Adrenal gland (tissue), 12 donors: ENCODE data around the gene AXIN1. TPM values are rescaled to one million over a fixed set of nuclear protein-coding genes. Genes with fewer than 3 reads are reported as not detected.
"Not testable (repeated sequence)": the region's sequence is repeated elsewhere in the genome, so short reads cannot be mapped to it uniquely, and the experiment has no call there.

Experiments
- DNase-seq, 7 donors: peaks; one replicate each; pipeline ENCODE4 v3.0.0-alpha.2; 2019 to 2020
- H3K27ac ChIP-seq, 5 donors: fragments of 200-600 bp; sonication (generic) in 4 of 5; 1 replicate in 3 of 5; 2 replicates in 2 of 5; pipeline versions ENCODE4 v1.5.1 to v1.8.0; 2016 to 2020; ENCODE audit warnings: mild to moderate bottlenecking in 1 of 5
- H3K27me3 ChIP-seq: fragments of 200-600 bp; 2 replicates; pipeline ENCODE4 v1.8.0; 2021
- H3K36me3 ChIP-seq, 2 donors: fragments of 200-600 bp; replicated peaks in 1 of 2; 1 replicate in 1 of 2; 2 replicates in 1 of 2; pipeline versions ENCODE4 v1.5.1 to v1.8.0; 2018 to 2022
- H3K4me1 ChIP-seq, 2 donors: fragments of 200-600 bp; replicated peaks in 1 of 2; 1 replicate in 1 of 2; 2 replicates in 1 of 2; pipeline versions ENCODE4 v1.5.1 to v1.8.0; 2018 to 2021
- H3K4me3 ChIP-seq, 4 donors: fragments of 200-600 bp; sonication (generic) in 3 of 4; one replicate each; pipeline ENCODE4 v1.5.1; 2016 to 2018
- H3K9me3 ChIP-seq, 3 donors: fragments of 200-600 bp; sonication (generic) in 1 of 3; replicated peaks in 1 of 3; 1 replicate in 2 of 3; 2 replicates in 1 of 3; pipeline versions ENCODE4 v1.5.1 to v1.8.0; 2016 to 2021
- POLR2A ChIP-seq, 2 donors: fragments of 450-650 bp; IDR thresholded peaks; one replicate each; pipeline ENCODE4 v1.6.1; 2017; ENCODE audit warnings: antibody characterized with exemption in 2 of 2, mild to moderate bottlenecking in 2 of 2, moderate library complexity in 1 of 2
- WGBS, 4 donors: extraction: QIAGEN DNeasy Blood & Tissue Kit in 2 of 4; methylation state at CpG; one replicate each; pipeline versions ENCODE4 v1.1.5 to v1.1.7; 2013 to 2017; 5-methylcytosine and 5-hydroxymethylcytosine counted together
- intact Hi-C, 2 donors: fragments of 100-400 bp; cut with DNase I; formaldehyde crosslinking; loops; one replicate each; pipeline versions ENCODE4 v1.14.1 to v1.15.0; 2022 to 2023
- polyA plus RNA-seq, 3 donors: library from polyadenylated mRNA; stranded (reverse); fragments of 200-250 nt in 2 of 3; fragments of 350-450 nt in 1 of 3; fragmentation: Illumina TruSeq in 1 of 3; extraction: RNeasy Lipid Tissue Mini Kit (QIAGEN cat#74804) in 1 of 3; gene quantifications; one replicate each; pipeline ENCODE4 v1.2.3, GENCODE V29; 2013 to 2014
- total RNA-seq, 9 donors: library from RNA; depleted of rRNA in 4 of 9; stranded (reverse); fragments of >200 nt in 4 of 9; fragments of 120-200 nt in 1 of 9; fragmentation: NEBNext Ultra II Directional in 1 of 9; extraction: Animal tissue kit (Norgen Biotek cat#: 25700) in 1 of 9; gene quantifications; one replicate each; pipeline versions ENCODE4 v1.1.0 to v1.2.4, GENCODE V29; 2013 to 2023
- TF ChIP-seq, protein P1 (sequence below), 6 experiments: fragments of 450-650 bp in 4 of 6; fragments of 200-600 bp in 2 of 6; sonication (generic) in 1 of 6; IDR thresholded peaks; 1 replicate in 5 of 6; 2 replicates in 1 of 6; pipeline versions ENCODE4 v1.5.1 to v1.8.0; 2016 to 2021; ENCODE audit warnings: antibody characterized with exemption in 6 of 6, mild to moderate bottlenecking in 2 of 6, moderate library complexity in 1 of 6
- donor health status: healthy with polysubstance abuse.
- donor health status: Bipolar disorder and iron deficiency.
- donor health status: DM: yes; HTN: yes; CAD: no.
- donor health status: DM: no; HTN: no; CAD: no.
- donor health status: DM: no; HTN: no; CAD: no.
- donor health status: DM: yes; HTN: yes; CAD: no.

The AXIN1 gene
- total and polyA plus RNA-seq, 12 donors: 5.6 to 22.4 (median 16.2) TPM

DNA sequence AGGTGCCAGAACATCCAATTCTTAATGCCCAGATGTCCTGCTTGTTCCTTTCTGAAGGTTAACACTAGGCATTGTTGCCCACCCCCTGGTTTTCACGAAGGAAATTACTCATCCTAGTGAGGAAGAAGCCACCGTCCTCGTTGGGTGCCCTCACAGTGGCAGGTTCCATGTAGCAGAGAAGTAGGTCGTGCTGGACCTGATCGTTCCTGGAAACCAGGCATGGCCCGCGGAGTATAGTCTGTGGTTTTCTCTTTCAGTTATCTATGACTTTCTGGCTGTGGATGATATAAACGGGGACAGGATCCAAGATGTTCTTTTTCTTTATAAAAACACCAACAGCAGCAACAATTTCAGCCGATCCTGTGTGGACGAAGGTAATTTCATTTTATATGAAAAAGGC lies 93.3 kb downstream of the AXIN1 start:
- intact Hi-C loops: no loop called here
- 73 to 84% (median 78%) methylated on average over 10 of the region's 10 CpGs for WGBS, 4 donors

DNA sequence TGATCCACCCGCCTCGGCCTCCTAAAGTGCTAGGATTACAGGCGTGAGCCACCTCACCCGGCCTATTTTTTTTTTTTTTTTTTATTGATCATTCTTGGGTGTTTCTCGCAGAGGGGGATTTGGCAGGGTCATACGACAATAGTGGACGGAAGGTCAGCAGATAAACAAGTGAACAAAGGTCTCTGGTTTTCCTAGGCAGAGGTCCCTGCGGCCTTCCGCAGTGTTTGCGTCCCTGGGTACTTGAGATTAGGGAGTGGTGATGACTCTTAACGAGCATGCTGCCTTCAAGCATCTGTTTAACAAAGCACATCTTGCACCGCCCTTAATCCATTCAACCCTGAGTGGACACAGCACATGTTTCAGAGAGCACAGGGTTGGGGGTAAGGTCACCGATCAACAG lies 94.4 kb downstream of the AXIN1 start:
- 93 to 97% (median 94%) methylated on average over 8 to 11 of the region's 13 CpGs for WGBS, 4 donors
- peaks cover 0 to 56% of the 10 kb centered on the region in 2 donors for H3K36me3 ChIP-seq
- not testable (repeated sequence) for DNase-seq

More for the DNA sequence above, 93.3 kb downstream of the AXIN1 start:
- Histone ChIP-seq H3K4me1 (no peaks in the 10 kb centered on the region), H3K27me3 (no peaks in the 10 kb centered on the region), H3K9me3 (no peaks in the 10 kb centered on the region), H3K36me3 (peaks cover 0 to 64% of the 10 kb centered on the region in 2 donors), H3K27ac (no peak overlapping the region), H3K4me3 (no peak overlapping the region)
- no peak for DNase-seq
- TF ChIP-seq, protein P1, sequence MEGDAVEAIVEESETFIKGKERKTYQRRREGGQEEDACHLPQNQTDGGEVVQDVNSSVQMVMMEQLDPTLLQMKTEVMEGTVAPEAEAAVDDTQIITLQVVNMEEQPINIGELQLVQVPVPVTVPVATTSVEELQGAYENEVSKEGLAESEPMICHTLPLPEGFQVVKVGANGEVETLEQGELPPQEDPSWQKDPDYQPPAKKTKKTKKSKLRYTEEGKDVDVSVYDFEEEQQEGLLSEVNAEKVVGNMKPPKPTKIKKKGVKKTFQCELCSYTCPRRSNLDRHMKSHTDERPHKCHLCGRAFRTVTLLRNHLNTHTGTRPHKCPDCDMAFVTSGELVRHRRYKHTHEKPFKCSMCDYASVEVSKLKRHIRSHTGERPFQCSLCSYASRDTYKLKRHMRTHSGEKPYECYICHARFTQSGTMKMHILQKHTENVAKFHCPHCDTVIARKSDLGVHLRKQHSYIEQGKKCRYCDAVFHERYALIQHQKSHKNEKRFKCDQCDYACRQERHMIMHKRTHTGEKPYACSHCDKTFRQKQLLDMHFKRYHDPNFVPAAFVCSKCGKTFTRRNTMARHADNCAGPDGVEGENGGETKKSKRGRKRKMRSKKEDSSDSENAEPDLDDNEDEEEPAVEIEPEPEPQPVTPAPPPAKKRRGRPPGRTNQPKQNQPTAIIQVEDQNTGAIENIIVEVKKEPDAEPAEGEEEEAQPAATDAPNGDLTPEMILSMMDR (IDR thresholded peaks at IDR 0.05): no peak
- TF ChIP-seq POLR2A (IDR thresholded peaks at IDR 0.05): no peak

DNA sequence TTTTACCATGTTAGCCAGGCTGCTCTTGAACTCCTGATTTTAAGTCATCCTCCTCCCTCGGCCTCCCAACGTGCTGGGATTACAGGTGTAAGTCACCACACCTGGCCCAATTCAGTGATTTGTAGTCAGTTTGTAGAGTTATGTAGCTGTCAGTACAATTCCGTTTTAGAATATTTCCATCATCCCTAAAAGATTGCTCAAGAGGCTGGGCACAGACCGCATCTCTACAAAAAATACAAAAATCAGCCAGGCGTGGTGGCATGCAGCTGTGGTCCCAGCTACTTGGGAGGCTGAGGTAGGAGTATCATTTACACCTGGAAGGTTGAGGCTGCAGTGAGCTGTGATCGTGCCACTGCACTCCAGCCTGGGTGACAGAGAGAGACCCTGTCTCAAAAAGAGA lies 97.3 kb downstream of the AXIN1 start:
- TF ChIP-seq POLR2A (IDR thresholded peaks at IDR 0.05): no peak
- TF ChIP-seq, protein P1 (IDR thresholded peaks at IDR 0.05): no peak
- Histone ChIP-seq H3K27ac (no peak overlapping the region), H3K9me3 (no peaks in the 10 kb centered on the region), H3K4me1 (no peaks in the 10 kb centered on the region), H3K36me3 (peaks cover 0 to 35% of the 10 kb centered on the region in 2 donors), H3K4me3 (no peak overlapping the region), H3K27me3 (no peaks in the 10 kb centered on the region)
- WGBS, 4 donors: 97 to 98% (median 97%) methylated on average over 6 of the region's 6 CpGs
- intact Hi-C loops: no loop called here
- no peak for DNase-seq

More for the DNA sequence above, 94.4 kb downstream of the AXIN1 start:
- H3K4me3 ChIP-seq, intact Hi-C loops, H3K9me3 ChIP-seq, H3K27ac ChIP-seq, H3K27me3 ChIP-seq, H3K4me1 ChIP-seq: not testable (repeated sequence)

DNA sequence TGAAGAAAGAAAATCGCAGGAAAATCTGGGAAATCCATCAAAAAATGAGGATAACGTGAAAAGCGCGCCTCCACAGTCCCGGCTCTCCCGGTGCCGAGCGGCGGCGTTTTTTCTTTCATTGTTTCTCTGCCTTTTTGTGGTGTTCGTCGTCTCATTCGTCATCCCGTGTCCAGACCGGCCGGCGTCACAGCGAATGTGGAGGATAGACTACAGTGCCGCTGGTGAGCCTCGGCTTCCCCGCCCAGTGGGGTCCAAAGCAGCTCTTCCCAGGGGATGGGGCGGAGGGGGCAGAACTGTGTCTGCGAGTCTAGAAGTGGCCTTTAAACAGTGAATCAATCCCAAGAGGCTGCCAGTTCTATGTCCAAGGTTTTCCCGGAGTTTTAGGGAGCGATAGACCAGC lies 98.1 kb downstream of the AXIN1 start:
- no peaks in the 10 kb centered on the region for H3K27me3 ChIP-seq
- TF ChIP-seq POLR2A (IDR thresholded peaks at IDR 0.05): no peak
- TF ChIP-seq, protein P1 (IDR thresholded peaks at IDR 0.05): no peak
- H3K9me3 ChIP-seq: no peaks in the 10 kb centered on the region
- no peak overlapping the region for H3K4me3 ChIP-seq
- no peak overlapping the region for H3K27ac ChIP-seq
- 94 to 97% (median 96%) methylated on average over 24 to 25 of the region's 25 CpGs for WGBS, 4 donors
- no peak for DNase-seq
- no peaks in the 10 kb centered on the region for H3K4me1 ChIP-seq
- intact Hi-C loops: no loop called here
- H3K36me3 ChIP-seq: peaks cover 0 to 33% of the 10 kb centered on the region in 2 donors

DNA sequence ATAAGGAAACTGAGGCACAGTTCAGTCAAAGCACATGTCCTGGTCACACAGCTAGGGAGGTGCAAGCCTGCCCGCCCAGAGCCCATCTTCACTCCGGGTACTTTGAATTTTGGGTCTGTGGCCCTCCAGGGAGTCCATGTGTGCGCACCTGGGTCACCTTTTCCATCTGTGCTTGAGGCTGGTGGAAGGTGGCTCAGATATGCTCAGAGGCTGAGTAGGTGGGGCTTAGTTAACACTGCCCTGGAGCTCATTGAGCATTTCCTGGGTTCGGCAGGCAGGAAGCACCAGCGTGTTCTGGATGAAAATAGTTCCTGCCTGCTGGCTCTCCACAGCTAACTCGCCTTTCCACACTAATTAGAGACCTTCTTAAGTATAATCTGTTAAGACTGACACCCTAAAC lies 98.7 kb downstream of the AXIN1 start:
- no peak for DNase-seq
- intact Hi-C loops: no loop called here
- Histone ChIP-seq H3K36me3 (peaks cover 0 to 32% of the 10 kb centered on the region in 2 donors), H3K27me3 (no peaks in the 10 kb centered on the region), H3K27ac (no peak overlapping the region), H3K4me1 (no peaks in the 10 kb centered on the region), H3K9me3 (no peaks in the 10 kb centered on the region), H3K4me3 (no peak overlapping the region)
- TF ChIP-seq, protein P1 (IDR thresholded peaks at IDR 0.05): no peak
- no peak for TF ChIP-seq POLR2A (IDR thresholded peaks at IDR 0.05)
- 83 to 92% (median 88%) methylated on average over 6 of the region's 6 CpGs for WGBS, 4 donors
